T follicular helper cell (primary cell): Measurements from ENCODE around the gene H3-3A.

ENCODE experiments used
- DNase-seq: peaks from one replicate; pipeline ENCODE4 v3.0.0-alpha.2; 2020; ENCODE audit warnings: low read depth

The H3-3A gene

DNA sequence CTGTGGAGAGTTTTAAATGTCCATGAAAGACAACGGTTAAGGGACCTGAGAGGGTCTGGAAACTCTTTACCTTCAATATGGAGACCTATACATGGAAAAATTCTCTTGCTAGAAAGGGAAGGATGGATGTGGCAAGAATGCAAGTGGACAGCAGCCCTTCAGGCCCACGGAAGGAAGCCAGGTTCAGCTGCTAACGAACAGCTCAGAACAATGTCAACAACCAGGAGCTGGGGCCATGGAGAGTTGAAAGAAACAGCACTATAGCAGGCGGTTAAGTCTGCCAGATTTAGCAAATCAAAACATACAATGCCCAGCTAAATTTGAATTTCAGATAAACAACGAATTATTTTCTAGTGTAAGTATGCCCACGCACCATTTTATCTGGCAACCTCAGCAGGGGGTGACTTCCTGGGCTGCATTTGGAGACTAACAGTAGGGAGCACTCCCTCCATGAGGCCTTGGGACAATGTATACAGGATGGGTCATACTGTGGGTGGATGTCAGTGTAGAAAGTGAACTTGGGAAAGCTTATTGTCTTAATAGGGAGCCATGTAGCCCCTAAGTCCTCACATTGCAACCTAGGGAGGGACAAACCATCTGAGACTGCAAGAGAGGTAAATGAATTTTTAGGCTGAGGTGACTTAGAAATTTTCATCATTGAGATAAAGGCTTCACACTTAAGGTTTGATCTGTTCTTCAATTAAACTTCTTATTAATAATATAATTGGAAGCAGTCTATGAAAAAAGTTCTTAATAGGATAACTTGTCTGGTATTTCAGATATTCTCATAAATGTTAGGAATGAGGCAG, 7.8 kb upstream of the H3-3A start:
- no peak for DNase-seq

GRCh38 chr1:226059709-226060108, 2.8 kb upstream of the H3-3A start:
- no peak for DNase-seq

DNA sequence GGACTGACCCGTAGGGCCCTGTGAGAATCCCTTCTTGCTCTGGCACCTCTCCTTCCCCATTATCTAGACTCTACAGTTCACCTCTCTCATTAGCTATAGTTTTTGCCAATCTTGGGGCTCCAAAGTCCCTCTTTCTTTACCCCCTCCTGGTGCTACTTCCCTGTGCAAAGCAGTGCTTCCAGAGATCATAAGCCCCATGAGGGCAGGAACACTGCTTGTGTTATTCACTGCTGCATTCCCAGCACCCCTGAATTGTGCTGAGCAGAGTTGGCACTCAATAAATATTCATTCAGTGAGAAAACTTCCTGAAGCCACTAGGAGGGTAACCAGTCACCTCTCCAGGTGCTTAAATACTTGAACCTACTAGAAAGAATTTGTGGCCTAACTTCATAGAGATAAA, 2.1 kb upstream of the H3-3A start:
- DNase-seq = no peak

- DNase-seq = no peak
Observed at GRCh38 chr1:226061068-226061840, 1.3 kb upstream of the H3-3A start.

DNA sequence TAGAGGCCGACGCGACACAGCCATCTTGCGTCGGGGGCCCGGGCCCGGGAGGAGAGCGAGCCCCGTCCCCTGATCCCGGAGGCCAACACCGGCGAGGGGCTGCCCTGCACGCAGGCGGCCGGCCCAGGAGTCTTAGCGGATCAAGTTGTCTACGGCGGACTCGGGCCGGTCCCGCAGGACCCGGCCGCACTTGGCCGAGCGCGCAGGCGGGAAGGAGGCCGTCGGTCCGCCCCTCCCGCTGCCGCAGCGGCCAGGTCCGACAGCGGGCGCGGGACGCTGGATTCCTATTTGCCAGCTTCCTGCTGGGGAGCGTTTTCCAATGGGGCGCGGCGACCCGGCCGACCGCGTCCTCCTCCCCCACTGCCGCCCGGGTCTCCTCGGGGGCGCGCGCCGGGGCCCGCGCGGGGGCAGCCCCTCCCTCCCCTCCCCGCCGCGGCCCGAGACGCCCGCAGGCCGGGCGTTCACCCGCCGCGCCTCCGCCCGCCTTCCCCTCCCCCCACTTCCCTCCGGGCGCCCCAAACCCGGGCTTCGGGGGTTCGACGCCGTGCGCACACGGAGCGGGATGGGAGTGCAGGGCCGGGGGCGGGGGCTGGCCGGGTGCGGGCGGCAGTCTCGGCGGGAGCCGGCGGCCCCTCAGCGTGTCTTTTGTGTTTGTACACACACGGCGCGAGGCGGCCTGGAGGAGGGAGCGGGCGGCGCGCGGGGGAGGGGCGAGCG, 517 bp upstream of the H3-3A start:
- DNase-seq = no peak

- DNase-seq = peak; percentile 23
Observed at GRCh38 chr1:226063224-226063976, 884 bp downstream of the H3-3A start.

DNA sequence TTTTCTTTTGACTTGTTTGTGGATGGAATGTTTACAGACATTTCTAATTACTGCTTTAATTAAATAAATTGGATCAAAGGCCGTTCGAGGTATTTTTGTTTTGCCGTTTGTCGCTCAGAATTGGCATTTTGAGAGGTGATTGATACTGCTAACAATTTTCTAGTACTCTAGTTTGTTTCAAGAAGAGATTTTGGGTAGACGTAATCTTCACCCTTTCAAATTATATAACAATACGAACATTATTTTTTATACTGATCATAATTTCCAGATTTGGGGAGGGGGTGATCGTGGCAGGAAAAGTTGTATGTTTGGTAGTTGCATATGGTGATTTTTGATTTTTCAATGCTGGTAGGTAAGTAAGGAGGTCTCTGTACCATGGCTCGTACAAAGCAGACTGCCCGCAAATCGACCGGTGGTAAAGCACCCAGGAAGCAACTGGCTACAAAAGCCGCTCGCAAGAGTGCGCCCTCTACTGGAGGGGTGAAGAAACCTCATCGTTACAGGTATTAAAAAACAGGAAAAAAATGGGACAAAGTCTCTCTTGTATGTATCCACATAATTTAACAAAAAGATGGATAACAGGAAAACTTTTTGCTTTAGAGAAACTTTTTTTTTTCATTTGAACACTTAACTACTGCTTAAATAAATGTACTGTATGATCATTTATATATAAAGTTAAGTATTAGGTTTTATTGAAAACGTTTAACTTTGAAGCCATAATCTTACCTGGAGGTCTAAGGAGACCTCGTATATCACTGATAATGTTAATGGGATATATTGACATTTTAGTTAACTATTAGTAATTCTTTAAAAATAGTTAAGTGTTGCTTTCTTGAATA, 1.7 kb downstream of the H3-3A start:
- no peak for DNase-seq

DNA sequence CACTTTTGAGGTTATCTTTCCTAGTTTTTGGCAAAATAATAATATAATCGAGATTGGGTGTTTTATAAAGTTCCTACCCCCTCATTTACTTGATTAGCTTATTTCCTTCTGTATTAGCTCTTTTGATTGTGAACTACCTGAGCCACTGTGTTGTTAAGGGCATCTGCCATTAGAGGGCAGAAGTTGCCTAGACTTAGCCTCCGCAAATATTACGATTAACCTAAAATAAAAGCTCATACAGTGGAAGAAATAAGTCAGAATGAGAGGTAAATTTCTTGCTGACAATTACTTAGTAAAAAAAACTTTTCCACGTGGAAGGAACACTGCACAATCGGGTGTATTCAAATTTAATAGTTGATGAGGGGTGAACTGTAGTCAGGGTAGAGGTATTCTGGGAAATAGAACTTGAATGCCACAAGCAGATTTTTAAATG, 2.3 kb downstream of the H3-3A start:
- DNase-seq = peak; percentile 21

- no peak for DNase-seq
Observed at GRCh38 chr1:226066415-226067078, 4.0 kb downstream of the H3-3A start.

DNA sequence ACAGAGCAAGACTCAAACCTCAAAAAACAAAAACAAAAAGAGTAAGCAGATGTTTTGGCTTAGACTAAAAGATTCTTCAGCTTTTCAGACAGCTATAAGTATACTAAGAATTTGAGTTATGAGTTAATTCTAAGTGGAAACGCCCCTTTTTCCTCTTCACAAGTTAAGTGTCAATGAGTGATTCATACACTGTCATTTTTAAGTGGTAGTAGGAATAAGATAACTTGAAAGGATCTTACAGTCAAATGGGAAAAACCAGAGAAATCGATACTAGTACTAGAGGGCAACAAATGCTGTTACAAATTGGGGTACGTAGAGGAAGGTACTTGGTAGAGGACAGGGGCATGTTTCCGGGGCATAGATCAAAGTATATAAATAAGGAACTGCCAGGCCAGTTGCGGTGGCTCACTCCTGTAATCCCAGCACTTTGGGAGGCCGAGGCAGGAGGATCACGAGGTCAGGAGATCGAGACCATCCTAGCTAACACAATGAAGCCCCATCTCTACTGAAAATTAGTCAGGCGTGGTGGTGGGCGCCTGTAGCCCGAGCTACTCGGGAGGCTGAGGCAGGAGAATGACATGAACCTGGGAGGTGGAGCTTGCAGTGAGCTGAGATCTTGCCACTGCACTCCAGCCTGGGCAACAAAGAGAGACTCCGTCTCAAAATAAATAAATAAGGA, 7.4 kb downstream of the H3-3A start:
- DNase-seq = no peak

DNA sequence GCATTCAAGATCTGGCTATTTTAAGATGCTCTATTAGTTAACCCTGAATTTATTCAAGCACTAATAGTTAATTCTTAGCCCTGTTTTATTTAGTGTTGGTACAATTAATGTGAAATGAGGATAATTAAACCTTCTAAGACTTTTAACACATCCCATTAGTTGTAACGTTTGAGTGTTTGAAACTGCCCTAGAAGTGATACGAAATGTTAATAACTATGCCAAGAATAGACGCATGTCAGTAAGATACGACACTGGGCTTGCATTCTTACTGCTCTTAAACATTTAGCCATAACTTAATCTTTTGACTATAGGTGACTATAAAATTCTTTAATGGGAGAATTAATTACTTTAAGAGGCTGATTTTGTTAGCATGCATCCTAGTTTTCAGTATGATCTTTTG, 9.8 kb downstream of the H3-3A start:
- no peak for DNase-seq

GRCh38 chr1:226073184-226073950, 10.9 kb downstream of the H3-3A start:
- DNase-seq = no peak

DNA sequence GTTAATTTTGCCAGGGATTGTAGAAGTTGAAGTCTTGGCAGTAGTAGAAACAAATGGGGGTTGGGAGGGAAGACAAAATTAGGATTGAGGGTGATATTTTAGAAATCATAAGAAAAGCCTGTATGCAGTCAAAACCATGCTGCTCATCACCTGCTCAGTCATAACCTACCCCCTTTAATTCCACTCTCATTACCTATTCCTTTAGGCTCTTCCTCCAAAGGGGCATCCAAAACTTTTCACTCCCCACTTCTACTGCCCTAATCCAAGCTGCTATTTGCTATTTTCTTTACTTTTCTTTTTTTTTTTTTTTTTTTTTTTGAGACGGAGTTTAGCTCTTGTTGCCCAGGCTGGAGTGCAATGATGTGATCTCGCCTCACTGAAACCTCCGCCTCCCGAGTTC, 11.5 kb downstream of the H3-3A start:
- no peak for DNase-seq

DNA sequence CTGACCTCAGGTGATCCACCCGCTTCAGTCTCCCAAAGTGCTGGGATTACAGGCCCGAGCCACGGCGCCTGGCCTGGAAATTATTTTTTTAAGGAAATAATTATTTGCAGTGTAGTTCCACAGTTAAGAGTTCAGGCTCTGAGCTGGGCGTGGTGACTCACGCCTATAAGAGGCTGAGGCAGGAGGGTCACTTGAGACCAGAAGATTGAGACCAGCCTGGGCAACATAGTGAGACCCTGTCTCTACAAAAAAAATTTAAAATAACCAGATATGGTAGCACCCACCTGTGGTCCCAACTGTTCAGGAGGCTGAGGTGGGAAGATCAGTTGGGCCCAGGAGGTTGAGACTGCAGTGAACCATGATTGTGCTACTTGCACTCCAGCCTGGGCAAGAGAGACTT, 13.9 kb downstream of the H3-3A start:
- DNase-seq = no peak

GRCh38 chr1:226078374-226078773, 15.9 kb downstream of the H3-3A start:
- no peak for DNase-seq

- no peak for DNase-seq
Observed at GRCh38 chr1:226082587-226082917, 20.0 kb downstream of the H3-3A start.

GRCh38 chr1:226082959-226083301, 20.4 kb downstream of the H3-3A start:
- no peak for DNase-seq

DNA sequence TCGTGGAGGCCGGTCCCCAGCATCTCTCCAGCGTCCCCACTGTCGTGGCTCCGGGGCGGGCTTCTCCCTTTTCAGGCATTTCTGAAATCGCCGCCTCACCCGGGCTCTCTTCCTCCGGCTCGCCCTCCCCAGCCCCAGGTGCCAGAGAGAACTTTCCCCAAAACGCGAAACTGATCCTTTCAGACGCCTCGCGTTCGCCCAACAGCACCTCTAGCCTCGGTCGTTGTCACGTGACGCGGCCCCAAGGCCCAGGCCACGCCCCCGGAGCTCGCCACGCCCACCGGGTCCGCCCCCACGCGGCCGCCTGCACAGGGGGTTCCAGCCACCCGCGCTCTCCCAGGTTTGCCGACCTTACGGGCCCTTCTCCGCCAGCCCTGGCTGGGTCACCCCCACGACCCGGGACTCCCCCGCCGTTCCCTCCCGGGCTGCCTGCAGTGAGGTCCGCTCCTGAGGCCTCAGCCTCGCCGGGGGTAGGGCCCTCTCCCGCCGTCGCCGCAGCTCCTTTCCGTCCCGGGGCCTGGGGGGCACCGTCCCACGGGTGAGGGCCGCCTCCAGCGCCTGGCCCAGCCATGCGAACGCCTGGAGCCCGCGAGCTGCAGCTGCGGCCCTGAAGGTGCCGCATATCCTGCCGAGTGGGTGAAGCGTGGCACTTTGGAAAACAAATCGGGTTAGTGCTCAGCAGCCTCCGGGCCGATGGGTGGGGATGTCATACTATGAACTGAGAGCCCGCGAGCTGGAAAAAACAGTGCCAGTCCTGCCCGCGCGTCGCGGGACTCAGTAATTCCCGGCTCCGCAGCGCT, 21.0 kb downstream of the H3-3A start:
- peak; percentile 89 for DNase-seq
